NT2/D1 (cell line): Measurements from ENCODE around the gene CD4.

ENCODE experiments used
- YY1 ChIP-seq: IDR thresholded peaks from 2 replicates; pipeline ENCODE4 v1.6.1; 2011; ENCODE audit not compliant: insufficient read length, insufficient read depth
- ZNF274 ChIP-seq: IDR thresholded peaks from 2 replicates; pipeline ENCODE4 v1.6.1; 2011; ENCODE audit warnings: mild to moderate bottlenecking, low read depth, low read length

- TF ChIP-seq YY1 (no peak), ZNF274 (no peak)
These were observed 17.0 kb upstream of the CD4 start, which contains the start of gene LAG3 for GRCh38 chr12:6772331-6772695.
